OCI-LY1 (cell line): Measurements from ENCODE around the gene LY6G5C.

Experiments
- H2AFZ ChIP-seq: fragments of 200-600 bp; sonication (generic), shearing (Covaris generic); 2 replicates; pipeline ENCODE4 v1.6.0; 2014; ENCODE audit warnings: antibody characterized with exemption, mild to moderate bottlenecking, low read length
- H3F3A ChIP-seq: fragments of 200-600 bp; sonication (generic), shearing (Covaris generic); 2 replicates; pipeline ENCODE4 v1.6.0; 2014; ENCODE audit warnings: mild to moderate bottlenecking, antibody characterized with exemption, low read length, moderate library complexity; ENCODE audit not compliant: insufficient read depth
- H3K27ac ChIP-seq: fragments of 200-600 bp; sonication (generic); 2 replicates; pipeline ENCODE4 v1.5.1; 2014; ENCODE audit warnings: low read length, mixed run types, mild to moderate bottlenecking, low read depth; ENCODE audit not compliant: poor library complexity, severe bottlenecking
- H3K27me3 ChIP-seq: fragments of 200-600 bp; sonication (generic); 2 replicates; pipeline ENCODE4 v1.6.0; 2014; ENCODE audit warnings: antibody characterized with exemption, mild to moderate bottlenecking, low read length, moderate library complexity; ENCODE audit not compliant: insufficient read depth
- H3K36me3 ChIP-seq: fragments of 200-600 bp; sonication (generic); 2 replicates; pipeline ENCODE4 v1.6.1; 2014; ENCODE audit warnings: mild to moderate bottlenecking, antibody characterized with exemption, low read length, moderate library complexity, mixed read lengths; ENCODE audit not compliant: insufficient read depth
- H3K4me1 ChIP-seq: fragments of 200-600 bp; sonication (generic); 2 replicates; pipeline ENCODE4 v1.5.1; 2014; ENCODE audit warnings: mild to moderate bottlenecking, low read length, moderate library complexity; ENCODE audit not compliant: insufficient read depth, severe bottlenecking
- H3K4me2 ChIP-seq: fragments of 200-600 bp; sonication (generic), shearing (Covaris generic); 2 replicates; pipeline ENCODE4 v1.6.1; 2014; ENCODE audit warnings: low read length
- H3K4me3 ChIP-seq: fragments of 200-600 bp; sonication (generic); 2 replicates; pipeline ENCODE4 v1.5.1; 2014; ENCODE audit warnings: low read length, low read depth, mild to moderate bottlenecking, mixed read lengths; ENCODE audit not compliant: poor library complexity, severe bottlenecking
- H3K79me2 ChIP-seq: fragments of 200-600 bp; shearing (Covaris generic); 2 replicates; pipeline ENCODE4 v1.6.1; 2016; ENCODE audit warnings: mixed run types, low read length, mixed read lengths; ENCODE audit not compliant: insufficient read depth
- H3K9ac ChIP-seq: fragments of 200-600 bp; sonication (generic), shearing (Covaris generic); 2 replicates; pipeline ENCODE4 v1.6.1; 2014; ENCODE audit warnings: mild to moderate bottlenecking, low read length, mixed read lengths
- H3K9me2 ChIP-seq: fragments of 200-600 bp; sonication (generic), shearing (Covaris generic); 2 replicates; pipeline ENCODE4 v1.6.1; 2014; ENCODE audit warnings: low read depth, mild to moderate bottlenecking, low read length, mixed read lengths
- H3K9me3 ChIP-seq: fragments of 200-600 bp; shearing (Covaris generic); 2 replicates; pipeline ENCODE4 v1.6.1; 2014; ENCODE audit warnings: low read length, mixed read lengths
- H4K20me1 ChIP-seq: fragments of 200-600 bp; sonication (generic), shearing (Covaris generic); 2 replicates; pipeline ENCODE4 v1.6.0; 2016; ENCODE audit warnings: mild to moderate bottlenecking, low read length; ENCODE audit not compliant: insufficient read depth
- CTCF ChIP-seq: fragments of 200-600 bp; sonication (generic), shearing (Covaris generic); IDR thresholded peaks from 2 replicates; pipeline ENCODE4 v1.5.1; 2017; ENCODE audit warnings: mild to moderate bottlenecking, antibody characterized with exemption, low read length, moderate library complexity, mixed read lengths
- EZH2 ChIP-seq: fragments of 200-600 bp; sonication (generic), shearing (Covaris generic); IDR thresholded peaks from 2 replicates; pipeline ENCODE4 v1.8.0; 2017; ENCODE audit warnings: borderline replicate concordance, mixed run types, mild to moderate bottlenecking, antibody characterized with exemption, low read length, moderate library complexity, mixed read lengths

LY6G5C gene

GRCh38 chr6:31708224-31708623 is 27.4 kb upstream of the LY6G5C start:
- no peaks in the 10 kb centered on the region for H4K20me1 ChIP-seq
- H3K9me2 ChIP-seq = no peaks in the 10 kb centered on the region
- no peak overlapping the region for H3K4me3 ChIP-seq
- H3K79me2 ChIP-seq = no peaks in the 10 kb centered on the region
- no peak overlapping the region for H3K27ac ChIP-seq
- no peak overlapping the region for H3K4me2 ChIP-seq
- TF ChIP-seq EZH2 (no peak), CTCF (no peak)
- peaks cover 6% of the 10 kb centered on the region for H3K4me1 ChIP-seq
- no peaks in the 10 kb centered on the region for H3F3A ChIP-seq
- no peak overlapping the region for H2AFZ ChIP-seq
- 0 out of 2 replicates have a peak, but pooled peaks cover 10% of the 10 kb centered on the region for H3K27me3 ChIP-seq
- H3K36me3 ChIP-seq = no peaks in the 10 kb centered on the region
- H3K9me3 ChIP-seq = no peaks in the 10 kb centered on the region
- no peak overlapping the region for H3K9ac ChIP-seq

GRCh38 chr6:31707701-31708100 is 26.8 kb upstream of the LY6G5C start:
- Histone ChIP-seq H2AFZ (no peak overlapping the region), H4K20me1 (no peaks in the 10 kb centered on the region), H3K36me3 (no peaks in the 10 kb centered on the region), H3K9ac (no peak overlapping the region), H3K27me3 (0 out of 2 replicates have a peak, but pooled peaks cover 9% of the 10 kb centered on the region), H3K4me1 (peaks cover 6% of the 10 kb centered on the region), H3K79me2 (no peaks in the 10 kb centered on the region), H3K9me2 (no peaks in the 10 kb centered on the region), H3K9me3 (no peaks in the 10 kb centered on the region), H3K27ac (no peak overlapping the region), H3K4me3 (no peak overlapping the region), H3F3A (no peaks in the 10 kb centered on the region), H3K4me2 (no peak overlapping the region)
- TF ChIP-seq EZH2 (no peak), CTCF (no peak)

- peaks cover 15% of the 10 kb centered on the region for H3K4me1 ChIP-seq
- TF ChIP-seq EZH2 (no peak), CTCF (no peak)
- no peak within 1 kb of the TSS for H3K9ac ChIP-seq
- H4K20me1 ChIP-seq = no peaks in the 10 kb centered on the region
- no peaks in the 10 kb centered on the region for H3K9me3 ChIP-seq
- H3K4me3 ChIP-seq = no peak within 1 kb of the TSS
- no peaks in the 10 kb centered on the region for H3F3A ChIP-seq
- H3K27me3 ChIP-seq = 0 out of 2 replicates have a peak, but pooled peaks cover 4% of the 10 kb centered on the region
- H2AFZ ChIP-seq = no peak within 1 kb of the TSS
- H3K27ac ChIP-seq = no peak within 1 kb of the TSS
- 0 out of 2 replicates have a peak, but pooled peaks cover 5% of the 10 kb centered on the region for H3K79me2 ChIP-seq
- no peaks in the 10 kb centered on the region for H3K9me2 ChIP-seq
- no peaks in the 10 kb centered on the region for H3K36me3 ChIP-seq
- H3K4me2 ChIP-seq = no peak within 1 kb of the TSS
Measured at GRCh38 chr6:31706599-31706998, 25.7 kb upstream of the LY6G5C start, which contains the start of gene LY6G6F. Gene LY6G6F, plus strand, starts transcription at chr6:31706866. Its CDS starts 41 bp downstream, at chr6:31706907.
